Naive thymus-derived CD4-positive, alpha-beta T cell (primary cell): ENCODE data around the gene VASH2. TPM values are rescaled to one million over a fixed set of nuclear protein-coding genes. Genes with fewer than 3 reads are reported as not detected.
A peak's percentile ranks its signal among the peaks of the same experiment; 100 is the strongest.

Source experiments
- ATAC-seq: fragments of 150-1000 bp; cut with Tn5 transposase; 2 replicates; pipeline ENCODE4 v1.10.0; 2021; ENCODE audit warnings: mild to moderate bottlenecking, moderate library complexity
- CTCF ChIA-PET: fragments of 350-600 bp; sonication (Branson Sonifier 250); formaldehyde crosslinking; loops from one replicate; lab custom pipeline; 2021; ENCODE audit warnings: antibody characterized with exemption; lab: Charles Lee
- POLR2A ChIA-PET: fragments of 350-600 bp; sonication (Branson Sonifier 250); formaldehyde crosslinking; loops from one replicate; lab custom pipeline; 2021; ENCODE audit warnings: antibody characterized with exemption, inconsistent platforms; lab: Charles Lee
- DNase-seq, 9 donors: peaks; one replicate each; pipeline versions ENCODE4 v3.0.0 to v3.0.0-alpha.2; 2020 to 2022; ENCODE audit warnings: mixed read lengths in 1 of 9
- H3K27ac ChIP-seq: one replicate; pipeline ENCODE4 v1.7.0; 2013; ENCODE audit warnings: mild to moderate bottlenecking, low read depth, low read length, moderate library complexity
- H3K27me3 ChIP-seq, 2 donors: one replicate each; pipeline ENCODE4 v1.7.0; 2013; ENCODE audit warnings: low read length in 2 of 2, mild to moderate bottlenecking in 2 of 2, moderate library complexity in 2 of 2; ENCODE audit not compliant: control insufficient read depth in 2 of 2, insufficient read depth in 2 of 2
- H3K36me3 ChIP-seq, 3 experiments: 1 replicate in 2 of 3; 2 replicates in 1 of 3; pipeline ENCODE4 v1.7.0; 2013; ENCODE audit warnings: low read length in 3 of 3, mild to moderate bottlenecking in 3 of 3, moderate library complexity in 1 of 3; ENCODE audit not compliant: insufficient read depth in 3 of 3, control insufficient read depth in 2 of 3
- H3K4me1 ChIP-seq, 2 donors: one replicate each; pipeline ENCODE4 v1.7.0; 2013; ENCODE audit warnings: low read length in 2 of 2, mild to moderate bottlenecking in 2 of 2, moderate library complexity in 1 of 2; ENCODE audit not compliant: control insufficient read depth in 2 of 2, insufficient read depth in 2 of 2
- H3K4me3 ChIP-seq: 2 replicates; pipeline ENCODE4 v1.7.0; 2013; ENCODE audit warnings: mild to moderate bottlenecking, low read length
- H3K9me3 ChIP-seq, 3 experiments: 1 replicate in 2 of 3; 2 replicates in 1 of 3; pipeline ENCODE4 v1.7.0; 2013; ENCODE audit warnings: low read length in 3 of 3; ENCODE audit not compliant: control insufficient read depth in 2 of 3
- H3K27ac Mint-ChIP-seq, 9 donors: one replicate each; pipeline ENCODE4 v1.8.0; 2020 to 2022; ENCODE audit warnings: mixed read lengths in 9 of 9, mild to moderate bottlenecking in 8 of 9, moderate library complexity in 5 of 9, inconsistent platforms in 2 of 9
- H3K27me3 Mint-ChIP-seq, 5 donors: one replicate each; pipeline ENCODE4 v1.8.0; 2021 to 2022; ENCODE audit warnings: mixed read lengths in 5 of 5, mild to moderate bottlenecking in 1 of 5
- H3K36me3 Mint-ChIP-seq, 5 donors: one replicate each; pipeline ENCODE4 v1.8.0; 2020 to 2022; ENCODE audit warnings: mixed read lengths in 5 of 5, mild to moderate bottlenecking in 3 of 5, inconsistent platforms in 1 of 5
- H3K4me1 Mint-ChIP-seq, 7 donors: one replicate each; pipeline ENCODE4 v1.8.0; 2020 to 2022; ENCODE audit warnings: mixed read lengths in 7 of 7, mild to moderate bottlenecking in 3 of 7, inconsistent platforms in 1 of 7
- H3K4me3 Mint-ChIP-seq, 10 donors: one replicate each; pipeline ENCODE4 v1.8.0; 2020 to 2022; ENCODE audit warnings: mild to moderate bottlenecking in 10 of 10, mixed read lengths in 10 of 10, moderate library complexity in 6 of 10, inconsistent platforms in 2 of 10
- H3K9me3 Mint-ChIP-seq, 11 donors: one replicate each; pipeline ENCODE4 v1.8.0; 2020 to 2022; ENCODE audit warnings: mixed read lengths in 11 of 11, mild to moderate bottlenecking in 4 of 11, inconsistent platforms in 1 of 11, moderate library complexity in 1 of 11
- intact Hi-C, 2 donors: fragments of 100-400 bp; cut with micrococcal nuclease; formaldehyde crosslinking; loops; one replicate each; pipeline ENCODE4 v1.15.1; 2023
- polyA plus RNA-seq, 2 donors: library from polyadenylated mRNA; unstranded; fragments of 300-500 nt; fragmentation: Illumina TruSeq; gene quantifications; one replicate each; pipeline ENCODE4 v1.2.3, GENCODE V29; 2021
- total RNA-seq, 6 experiments: library from RNA in 5 of 6; stranded (reverse) in 5 of 6; gene quantifications; 1 replicate in 5 of 6; 2 replicates in 1 of 6; pipeline ENCODE4 v1.2.3 and lab custom pipeline; 2021 to 2026

Gene VASH2
- total and polyA plus RNA-seq, 7 experiments from 2014 or later, result 0.73 to 1.1 TPM; not detected in 5

DNA sequence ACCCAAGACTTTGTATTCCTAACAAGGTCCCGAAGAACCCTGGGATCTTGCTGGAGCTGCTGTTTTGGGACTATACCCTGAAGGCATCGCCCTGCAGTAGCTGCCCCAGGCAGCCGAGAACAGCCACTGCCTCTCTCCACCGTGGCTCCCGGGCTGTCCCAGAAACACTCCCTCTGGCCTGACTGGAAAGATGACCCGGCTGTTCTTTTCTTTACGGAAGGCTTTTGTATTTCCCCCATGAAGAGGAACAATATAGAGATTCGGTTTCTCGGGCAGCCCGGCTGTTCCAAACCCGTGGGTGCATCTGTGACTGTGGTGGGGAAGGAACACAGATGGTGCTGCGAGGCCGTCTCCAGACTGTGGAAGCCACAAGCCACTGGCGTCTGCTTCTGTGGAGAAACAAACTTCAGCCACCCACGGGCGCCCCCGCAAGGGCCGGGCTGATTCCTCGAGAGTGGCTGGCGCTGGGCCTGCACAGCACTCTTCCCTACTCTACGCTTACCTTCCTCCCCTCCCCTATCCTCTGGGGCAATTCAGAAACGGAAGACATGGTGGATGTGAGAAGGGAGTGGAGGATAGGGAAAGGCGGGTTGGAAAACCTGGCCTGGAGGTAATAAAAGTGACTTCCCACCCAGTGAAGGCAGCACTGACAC, 33.7 kb upstream of the VASH2 start:
- H3K27me3 ChIP-seq, result no peaks in the 10 kb centered on the region
- Mint-ChIP-seq H3K27me3 (peaks cover 5 to 20% (median 13%) of the 10 kb centered on the region in 5 donors), H3K4me1 (peaks cover 0 to 5% (median 0%) of the 10 kb centered on the region in 7 donors), H3K27ac (no peak overlapping the region), H3K4me3 (no peak overlapping the region), H3K9me3 (no peaks in the 10 kb centered on the region), H3K36me3 (no peaks in the 10 kb centered on the region)
- H3K36me3 ChIP-seq, result no peaks in the 10 kb centered on the region
- ChIA-PET POLR2A (no interaction called here), CTCF (interaction anchor here (0.7 kb wide), 1 partner anchor 76 kb away, joined by 3 read pairs; no protein-coding TSS in a partner anchor)
- intact Hi-C loops, result no loop called here
- H3K9me3 ChIP-seq, result no peaks in the 10 kb centered on the region
- H3K27ac ChIP-seq, result no peak overlapping the region
- H3K4me1 ChIP-seq, result no peaks in the 10 kb centered on the region
- DNase-seq (no peak), ATAC-seq (peak; percentile 38)
- H3K4me3 ChIP-seq, result no peak overlapping the region

GRCh38 chr1:212917134-212917485, 33.2 kb upstream of the VASH2 start:
- ATAC-seq, result no peak
- H3K4me3 Mint-ChIP-seq, result no peak overlapping the region

DNA sequence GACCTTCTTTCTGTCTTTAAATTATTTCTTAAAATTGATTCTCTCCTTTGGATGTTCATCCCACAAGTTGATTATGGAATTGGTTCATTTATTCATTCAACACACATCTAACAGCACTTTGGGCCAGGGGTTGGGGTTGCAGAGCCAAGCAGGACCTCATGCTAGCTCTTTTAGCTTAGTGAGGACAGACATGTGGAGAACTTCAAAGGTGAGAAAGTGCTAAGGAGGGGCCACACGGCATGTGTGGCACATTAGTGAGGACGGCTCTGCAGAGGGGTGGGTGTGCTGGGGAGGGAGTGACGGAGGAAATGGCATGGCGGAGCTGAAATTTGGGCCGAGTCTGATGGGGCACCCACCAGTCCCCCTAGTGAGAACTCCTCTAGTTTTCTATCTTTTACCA, 32.5 kb upstream of the VASH2 start:
- H3K36me3 ChIP-seq, result no peaks in the 10 kb centered on the region
- Mint-ChIP-seq H3K9me3 (no peaks in the 10 kb centered on the region), H3K27ac (peak overlapping the region in 1 of 9 donors; percentile 41), H3K4me1 (peaks cover 0 to 5% (median 0%) of the 10 kb centered on the region in 7 donors), H3K4me3 (no peak overlapping the region), H3K27me3 (peaks cover 9 to 24% (median 13%) of the 10 kb centered on the region in 5 donors), H3K36me3 (no peaks in the 10 kb centered on the region)
- H3K4me3 ChIP-seq, result no peak overlapping the region
- H3K9me3 ChIP-seq, result no peaks in the 10 kb centered on the region
- ChIA-PET CTCF (no interaction called here), POLR2A (no interaction called here)
- ATAC-seq (no peak), DNase-seq (no peak)
- H3K4me1 ChIP-seq, result no peaks in the 10 kb centered on the region
- intact Hi-C loops, result no loop called here
- no peak overlapping the region for H3K27ac ChIP-seq
- no peaks in the 10 kb centered on the region for H3K27me3 ChIP-seq

More at GRCh38 chr1:212917134-212917485, 33.2 kb upstream of the VASH2 start:
- Histone ChIP-seq H3K9me3 (no peaks in the 10 kb centered on the region), H3K4me1 (no peaks in the 10 kb centered on the region), H3K4me3 (no peak overlapping the region), H3K36me3 (no peaks in the 10 kb centered on the region), H3K27ac (no peak overlapping the region), H3K27me3 (no peaks in the 10 kb centered on the region)
- no peak for DNase-seq
- Mint-ChIP-seq H3K27ac (no peak overlapping the region), H3K9me3 (no peaks in the 10 kb centered on the region), H3K36me3 (no peaks in the 10 kb centered on the region), H3K27me3 (peaks cover 5 to 20% (median 13%) of the 10 kb centered on the region in 5 donors), H3K4me1 (peaks cover 0 to 5% (median 0%) of the 10 kb centered on the region in 7 donors)
- CTCF ChIA-PET, result no interaction called here
- intact Hi-C loops, result no loop called here
- POLR2A ChIA-PET, result no interaction called here

DNA sequence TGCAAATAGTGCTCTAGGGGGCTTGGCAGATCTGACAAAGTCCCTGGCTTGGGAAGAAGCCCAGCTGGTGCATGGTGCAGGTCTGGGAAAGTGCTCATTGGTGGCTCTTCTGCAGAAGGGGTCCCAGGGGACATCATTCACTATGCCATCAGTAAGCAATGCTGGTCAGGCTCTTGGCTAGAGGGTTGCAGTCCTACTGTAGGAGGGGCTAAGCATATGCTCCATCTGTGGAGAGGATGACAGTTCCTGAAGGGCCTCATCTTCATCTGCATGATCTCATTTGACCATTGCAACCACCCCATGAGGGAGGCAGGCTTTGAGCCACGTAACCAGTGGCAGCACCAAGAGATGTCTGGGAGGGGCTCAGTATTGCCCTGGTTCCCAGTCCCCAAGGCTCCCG, 31.5 kb upstream of the VASH2 start:
- H3K27me3 ChIP-seq, result no peaks in the 10 kb centered on the region

DNA sequence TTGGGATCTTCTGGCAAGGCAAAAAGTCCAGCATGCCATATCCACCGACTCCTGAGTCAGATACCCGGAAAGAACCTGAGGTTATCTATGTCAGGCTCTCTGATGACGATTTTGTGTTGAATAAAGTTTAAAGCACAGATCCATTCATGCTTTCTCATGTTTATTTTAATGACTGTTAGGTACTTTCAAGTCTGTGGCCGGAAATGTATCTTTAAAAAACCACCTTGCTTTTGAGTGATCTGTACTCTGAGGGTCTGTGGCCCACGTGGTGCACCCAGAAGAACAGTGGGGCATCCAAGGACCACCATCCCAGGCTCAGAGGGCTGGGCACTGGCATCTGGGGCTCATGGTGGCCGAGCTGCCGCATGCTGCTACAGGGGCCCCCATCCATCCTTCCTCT, 30.1 kb upstream of the VASH2 start:
- H3K4me3 Mint-ChIP-seq, result no peak overlapping the region
- intact Hi-C loops, result no loop called here
- Histone ChIP-seq H3K4me1 (no peaks in the 10 kb centered on the region), H3K27ac (no peak overlapping the region), H3K27me3 (no peaks in the 10 kb centered on the region), H3K4me3 (no peak overlapping the region), H3K9me3 (no peaks in the 10 kb centered on the region), H3K36me3 (no peaks in the 10 kb centered on the region)
- CTCF ChIA-PET, result no interaction called here
- DNase-seq (no peak), ATAC-seq (no peak)
- H3K27me3 Mint-ChIP-seq, result peaks cover 7 to 34% (median 17%) of the 10 kb centered on the region in 5 donors
- H3K36me3 Mint-ChIP-seq, result no peaks in the 10 kb centered on the region
- no peak overlapping the region for H3K27ac Mint-ChIP-seq
- POLR2A ChIA-PET, result no interaction called here
- H3K9me3 Mint-ChIP-seq, result no peaks in the 10 kb centered on the region
- peaks cover 0 to 5% (median 0%) of the 10 kb centered on the region in 7 donors for H3K4me1 Mint-ChIP-seq

More for the DNA sequence above, 31.5 kb upstream of the VASH2 start:
- no peak overlapping the region for H3K27ac ChIP-seq
- POLR2A ChIA-PET, result no interaction called here
- no peaks in the 10 kb centered on the region for H3K4me1 ChIP-seq
- Mint-ChIP-seq H3K27ac (no peak overlapping the region), H3K4me3 (no peak overlapping the region), H3K9me3 (no peaks in the 10 kb centered on the region), H3K36me3 (no peaks in the 10 kb centered on the region), H3K27me3 (peaks cover 9 to 24% (median 13%) of the 10 kb centered on the region in 5 donors), H3K4me1 (peaks cover 0 to 5% (median 0%) of the 10 kb centered on the region in 7 donors)
- CTCF ChIA-PET, result no interaction called here
- intact Hi-C loops, result no loop called here
- no peaks in the 10 kb centered on the region for H3K9me3 ChIP-seq
- ATAC-seq (no peak), DNase-seq (no peak)
- no peak overlapping the region for H3K4me3 ChIP-seq
- H3K36me3 ChIP-seq, result no peaks in the 10 kb centered on the region

GRCh38 chr1:212920896-212921295, 29.4 kb upstream of the VASH2 start:
- H3K27ac ChIP-seq, result no peak overlapping the region
- Mint-ChIP-seq H3K9me3 (no peaks in the 10 kb centered on the region), H3K4me3 (no peak overlapping the region), H3K27ac (no peak overlapping the region), H3K27me3 (peaks cover 4 to 34% (median 15%) of the 10 kb centered on the region in 5 donors), H3K4me1 (peaks cover 0 to 5% (median 0%) of the 10 kb centered on the region in 7 donors), H3K36me3 (no peaks in the 10 kb centered on the region)
- no peaks in the 10 kb centered on the region for H3K36me3 ChIP-seq
- intact Hi-C loops, result no loop called here
- H3K4me1 ChIP-seq, result no peaks in the 10 kb centered on the region
- no peaks in the 10 kb centered on the region for H3K27me3 ChIP-seq
- no peak overlapping the region for H3K4me3 ChIP-seq
- H3K9me3 ChIP-seq, result no peaks in the 10 kb centered on the region
- ATAC-seq, result no peak
- no peak for DNase-seq
- CTCF ChIA-PET, result no interaction called here
- POLR2A ChIA-PET, result no interaction called here

GRCh38 chr1:212922016-212922415, 28.3 kb upstream of the VASH2 start:
- CTCF ChIA-PET, result no interaction called here

More at GRCh38 chr1:212922016-212922415, 28.3 kb upstream of the VASH2 start:
- peaks cover 0 to 5% (median 0%) of the 10 kb centered on the region in 7 donors for H3K4me1 Mint-ChIP-seq
- Histone ChIP-seq H3K9me3 (no peaks in the 10 kb centered on the region), H3K4me3 (no peak overlapping the region), H3K27ac (no peak overlapping the region), H3K4me1 (no peaks in the 10 kb centered on the region), H3K27me3 (no peaks in the 10 kb centered on the region), H3K36me3 (no peaks in the 10 kb centered on the region)
- no peak overlapping the region for H3K27ac Mint-ChIP-seq
- peaks cover 4 to 26% (median 12%) of the 10 kb centered on the region in 5 donors for H3K27me3 Mint-ChIP-seq
- H3K9me3 Mint-ChIP-seq, result peaks cover 0 to 4% (median 0%) of the 10 kb centered on the region in 11 donors
- no peak overlapping the region for H3K4me3 Mint-ChIP-seq
- ATAC-seq (no peak), DNase-seq (no peak)
- H3K36me3 Mint-ChIP-seq, result no peaks in the 10 kb centered on the region
- intact Hi-C loops, result no loop called here
- POLR2A ChIA-PET, result no interaction called here
